OCI-LY7 (cell line): ENCODE results near the gene TNS3. TPM values are rescaled to one million over a fixed set of nuclear protein-coding genes. Genes with fewer than 3 reads are reported as not detected.

Experiments used
- BruUV-seq: library from RNA; stranded (reverse); fragments of 400-500 nt; replicated peaks from 2 replicates; lab custom pipeline; 2021; lab: Mats Ljungman, UMichigan
- CTCF ChIA-PET: fragments of 300-600 bp; sonication (Branson Sonifier 250); formaldehyde crosslinking; loops from one replicate; lab custom pipeline; 2022; ENCODE audit warnings: antibody characterized with exemption; ENCODE audit not compliant: unreplicated experiment; lab: Charles Lee
- POLR2A ChIA-PET: fragments of 300-600 bp; sonication (Branson Sonifier 250); formaldehyde crosslinking; loops from one replicate; lab custom pipeline; 2022; ENCODE audit warnings: antibody characterized with exemption; lab: Charles Lee
- DNase-seq: peaks from one replicate; pipeline ENCODE4 v3.0.0-alpha.2; 2015; ENCODE audit warnings: low spot score
- H2AFZ ChIP-seq: fragments of 200-600 bp; sonication (generic), shearing (Covaris generic); 2 replicates; pipeline ENCODE4 v1.6.1; 2014; ENCODE audit warnings: mild to moderate bottlenecking, antibody characterized with exemption, low read length, moderate library complexity
- H3K27ac ChIP-seq: fragments of 200-600 bp; sonication (generic); 2 replicates; pipeline ENCODE4 v1.5.1; 2014; ENCODE audit warnings: mixed run types, low read depth, mild to moderate bottlenecking, moderate library complexity, low read length, inconsistent platforms; ENCODE audit not compliant: poor library complexity, severe bottlenecking
- H3K36me3 ChIP-seq: fragments of 200-600 bp; sonication (generic); 2 replicates; pipeline ENCODE4 v1.6.1; 2014; ENCODE audit warnings: mild to moderate bottlenecking, antibody characterized with exemption, low read length, moderate library complexity, mixed read lengths; ENCODE audit not compliant: insufficient read depth
- H3K4me1 ChIP-seq: fragments of 200-600 bp; sonication (generic); 2 replicates; pipeline ENCODE4 v1.5.1; 2014; ENCODE audit warnings: mild to moderate bottlenecking, low read length; ENCODE audit not compliant: insufficient read depth, poor library complexity, severe bottlenecking
- H3K4me2 ChIP-seq: fragments of 200-600 bp; sonication (generic); 2 replicates; pipeline ENCODE4 v1.6.1; 2014; ENCODE audit warnings: mild to moderate bottlenecking, low read length
- H3K4me3 ChIP-seq: fragments of 200-600 bp; sonication (generic); 2 replicates; pipeline ENCODE4 v1.5.1; 2014; ENCODE audit warnings: mild to moderate bottlenecking, low read depth, low read length; ENCODE audit not compliant: poor library complexity, severe bottlenecking
- H3K79me2 ChIP-seq: fragments of 200-600 bp; sonication (generic); 2 replicates; pipeline ENCODE4 v1.6.1; 2016; ENCODE audit warnings: low read depth, mild to moderate bottlenecking, low read length, moderate library complexity, mixed read lengths; ENCODE audit not compliant: insufficient read depth
- H3K9me2 ChIP-seq: fragments of 200-600 bp; sonication (generic); 2 replicates; pipeline ENCODE4 v1.6.1; 2016; ENCODE audit warnings: mild to moderate bottlenecking, low read length, mixed read lengths; ENCODE audit not compliant: insufficient read depth
- H3K9me3 ChIP-seq: fragments of 200-600 bp; sonication (generic); 2 replicates; pipeline ENCODE4 v1.6.1; 2014; ENCODE audit warnings: mild to moderate bottlenecking, mixed run types, low read length, mixed read lengths
- H4K20me1 ChIP-seq: fragments of 200-600 bp; sonication (generic); 2 replicates; pipeline ENCODE4 v1.6.1; 2014; ENCODE audit warnings: mild to moderate bottlenecking, antibody characterized with exemption, low read length, moderate library complexity, mixed read lengths; ENCODE audit not compliant: insufficient read depth
- EZH2phosphoT487 ChIP-seq: fragments of 200-600 bp; sonication (generic); IDR thresholded peaks from 2 replicates; pipeline ENCODE4 v1.6.1; 2018; ENCODE audit warnings: low read depth, borderline replicate concordance, mild to moderate bottlenecking, mixed run types, antibody characterized with exemption, low read length, moderate library complexity, mixed read lengths
- intact Hi-C: fragments of 100-400 bp; cut with micrococcal nuclease; formaldehyde crosslinking; loops from one replicate; pipeline ENCODE4 v1.10.0; 2022; ENCODE audit not compliant: unreplicated experiment
- total RNA-seq, 2 experiments: library from RNA; depleted of rRNA in 1 of 2; stranded (reverse); fragments of >200 nt in 1 of 2; shearing (Covaris generic) in 1 of 2; gene quantifications; 2 replicates each; pipeline ENCODE4 v1.2.3, GENCODE V29; 2014 to 2022
- TF ChIP-seq, protein P1 (sequence below): fragments of 200-600 bp; sonication (generic); conservative IDR thresholded peaks from 2 replicates; pipeline ENCODE4 v1.5.1; 2014; ENCODE audit warnings: mild to moderate bottlenecking, antibody characterized with exemption, low read length, moderate library complexity, mixed read lengths

The TNS3 gene
- total RNA-seq, 2 experiments from 2014 or later: 9.5 to 42.1 TPM

DNA sequence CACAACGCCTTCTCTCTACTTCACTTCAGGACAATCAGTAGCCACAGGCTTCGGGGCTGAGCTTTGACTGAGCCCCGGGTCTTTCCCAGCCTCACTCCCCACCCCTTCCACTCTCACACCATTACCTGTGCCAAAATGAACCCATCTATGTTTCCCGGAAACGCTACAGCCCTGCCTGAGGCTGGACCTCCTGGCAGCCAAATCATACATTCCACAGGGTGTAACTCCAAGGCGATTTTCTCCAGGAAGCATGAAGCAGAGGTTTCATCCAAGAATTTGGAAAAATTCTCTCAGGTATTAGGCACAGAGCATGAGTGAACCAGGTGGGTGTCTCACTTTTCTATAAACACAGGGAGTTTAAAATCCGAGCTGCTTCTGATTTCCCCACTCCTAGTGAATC lies 286.3 kb downstream of the TNS3 start:
- CTCF ChIA-PET: no interaction called here
- intact Hi-C loops: no loop called here
- no peaks in the 10 kb centered on the region for H3K9me3 ChIP-seq
- no peak overlapping the region for H3K4me3 ChIP-seq
- no peaks in the 10 kb centered on the region for H3K9me2 ChIP-seq
- BruUV-seq: no TSS peak
- no peak overlapping the region for H3K4me2 ChIP-seq
- H3K27ac ChIP-seq: no peak overlapping the region
- H3K36me3 ChIP-seq: peaks cover 29% of the 10 kb centered on the region
- POLR2A ChIA-PET: no interaction called here
- H3K79me2 ChIP-seq: no peaks in the 10 kb centered on the region
- peaks cover 13% of the 10 kb centered on the region for H3K4me1 ChIP-seq
- no peak overlapping the region for H2AFZ ChIP-seq
- H4K20me1 ChIP-seq: no peaks in the 10 kb centered on the region
- no peak for DNase-seq
- TF ChIP-seq, protein P1, sequence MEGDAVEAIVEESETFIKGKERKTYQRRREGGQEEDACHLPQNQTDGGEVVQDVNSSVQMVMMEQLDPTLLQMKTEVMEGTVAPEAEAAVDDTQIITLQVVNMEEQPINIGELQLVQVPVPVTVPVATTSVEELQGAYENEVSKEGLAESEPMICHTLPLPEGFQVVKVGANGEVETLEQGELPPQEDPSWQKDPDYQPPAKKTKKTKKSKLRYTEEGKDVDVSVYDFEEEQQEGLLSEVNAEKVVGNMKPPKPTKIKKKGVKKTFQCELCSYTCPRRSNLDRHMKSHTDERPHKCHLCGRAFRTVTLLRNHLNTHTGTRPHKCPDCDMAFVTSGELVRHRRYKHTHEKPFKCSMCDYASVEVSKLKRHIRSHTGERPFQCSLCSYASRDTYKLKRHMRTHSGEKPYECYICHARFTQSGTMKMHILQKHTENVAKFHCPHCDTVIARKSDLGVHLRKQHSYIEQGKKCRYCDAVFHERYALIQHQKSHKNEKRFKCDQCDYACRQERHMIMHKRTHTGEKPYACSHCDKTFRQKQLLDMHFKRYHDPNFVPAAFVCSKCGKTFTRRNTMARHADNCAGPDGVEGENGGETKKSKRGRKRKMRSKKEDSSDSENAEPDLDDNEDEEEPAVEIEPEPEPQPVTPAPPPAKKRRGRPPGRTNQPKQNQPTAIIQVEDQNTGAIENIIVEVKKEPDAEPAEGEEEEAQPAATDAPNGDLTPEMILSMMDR: no peak
- TF ChIP-seq EZH2phosphoT487: no peak

DNA sequence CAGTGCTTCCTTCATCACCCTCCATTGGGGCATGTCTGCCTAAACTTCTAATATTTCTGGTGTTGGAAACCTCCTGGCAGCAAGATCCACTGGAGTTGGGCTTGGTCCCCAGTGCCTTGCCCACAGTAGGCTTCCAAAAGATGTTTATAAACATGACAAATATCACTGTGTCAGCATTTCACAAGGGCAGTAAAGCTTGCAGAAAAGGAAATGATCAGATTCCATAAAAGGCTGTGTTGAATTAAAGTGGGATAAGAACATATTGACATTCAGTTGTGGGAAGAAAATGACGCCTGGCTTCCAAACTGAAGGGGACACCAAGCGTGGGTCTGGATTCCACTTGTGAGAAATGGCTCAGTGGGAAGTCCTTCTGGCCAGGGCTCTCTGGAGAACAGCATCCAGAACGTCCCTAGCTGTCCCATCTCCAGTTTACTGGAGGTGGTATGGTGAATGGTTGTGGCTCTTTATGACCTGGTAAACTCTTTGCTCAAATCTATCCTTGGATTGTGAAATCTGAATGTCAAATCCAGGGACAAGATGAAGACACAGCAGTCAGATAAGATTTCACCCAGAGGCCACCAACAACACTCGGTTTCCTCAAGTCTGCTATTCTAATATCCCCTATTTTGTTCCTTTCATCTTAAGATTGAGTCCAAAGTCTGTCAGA lies 287.2 kb downstream of the TNS3 start:
- Histone ChIP-seq H3K9me2 (no peaks in the 10 kb centered on the region), H3K27ac (no peak overlapping the region), H3K79me2 (no peaks in the 10 kb centered on the region), H3K4me2 (no peak overlapping the region), H3K36me3 (peaks cover 32% of the 10 kb centered on the region), H3K4me1 (peaks cover 13% of the 10 kb centered on the region), H4K20me1 (no peaks in the 10 kb centered on the region), H3K9me3 (no peaks in the 10 kb centered on the region), H2AFZ (no peak overlapping the region), H3K4me3 (no peak overlapping the region)
- intact Hi-C loops: no loop called here
- POLR2A ChIA-PET: no interaction called here
- no peak for TF ChIP-seq EZH2phosphoT487
- TF ChIP-seq, protein P1: no peak
- no peak for DNase-seq
- CTCF ChIA-PET: no interaction called here
- no TSS peak for BruUV-seq

- DNase-seq: no peak
- H3K4me1 ChIP-seq: peaks cover 13% of the 10 kb centered on the region
- TF ChIP-seq, protein P1: no peak
- no peak for TF ChIP-seq EZH2phosphoT487
- no peaks in the 10 kb centered on the region for H3K9me3 ChIP-seq
- no peaks in the 10 kb centered on the region for H4K20me1 ChIP-seq
- no TSS peak for BruUV-seq
- intact Hi-C loops: no loop called here
- CTCF ChIA-PET: no interaction called here
- no peak overlapping the region for H2AFZ ChIP-seq
- H3K79me2 ChIP-seq: no peaks in the 10 kb centered on the region
- no peaks in the 10 kb centered on the region for H3K9me2 ChIP-seq
- H3K4me2 ChIP-seq: no peak overlapping the region
- POLR2A ChIA-PET: no interaction called here
- H3K27ac ChIP-seq: no peak overlapping the region
- peaks cover 32% of the 10 kb centered on the region for H3K36me3 ChIP-seq
- no peak overlapping the region for H3K4me3 ChIP-seq
Observed at GRCh38 chr7:47293884-47294555, 287.9 kb downstream of the TNS3 start.
